ENCODE data around the gene PTP4A2.

Gene PTP4A2

DNA sequence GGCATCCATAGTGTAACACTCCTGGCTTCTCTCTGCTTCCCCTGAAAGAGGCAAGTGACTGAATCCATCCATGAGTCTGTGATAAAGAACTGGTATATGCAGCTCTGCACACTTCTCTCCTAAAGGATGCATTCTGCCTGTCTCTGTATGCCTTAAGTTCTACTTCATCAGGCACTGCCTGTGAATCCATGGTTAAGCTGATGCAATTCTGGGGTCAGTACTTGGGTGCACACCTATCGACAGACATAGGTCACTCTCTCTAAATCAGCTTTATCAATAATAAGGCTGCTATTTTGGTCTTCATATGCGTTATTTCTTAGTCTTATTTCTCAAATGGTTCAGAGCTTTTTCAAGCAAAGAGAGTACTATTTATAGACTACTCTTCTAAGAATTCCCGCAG is 32.7 kb upstream of the PTP4A2 start:
- no peaks in the 10 kb centered on the region for H3K36me3 Mint-ChIP-seq (ENCODE audit: low read depth)
- H3K27me3 Mint-ChIP-seq (ENCODE audit: low read depth) = no peaks in the 10 kb centered on the region
- no peaks in the 10 kb centered on the region for H3K4me1 Mint-ChIP-seq
- H3K27ac Mint-ChIP-seq = no peak overlapping the region
- no peak overlapping the region for H3K4me3 Mint-ChIP-seq
- H3K9me3 Mint-ChIP-seq = no peaks in the 10 kb centered on the region
- TF ChIP-seq, protein P1, sequence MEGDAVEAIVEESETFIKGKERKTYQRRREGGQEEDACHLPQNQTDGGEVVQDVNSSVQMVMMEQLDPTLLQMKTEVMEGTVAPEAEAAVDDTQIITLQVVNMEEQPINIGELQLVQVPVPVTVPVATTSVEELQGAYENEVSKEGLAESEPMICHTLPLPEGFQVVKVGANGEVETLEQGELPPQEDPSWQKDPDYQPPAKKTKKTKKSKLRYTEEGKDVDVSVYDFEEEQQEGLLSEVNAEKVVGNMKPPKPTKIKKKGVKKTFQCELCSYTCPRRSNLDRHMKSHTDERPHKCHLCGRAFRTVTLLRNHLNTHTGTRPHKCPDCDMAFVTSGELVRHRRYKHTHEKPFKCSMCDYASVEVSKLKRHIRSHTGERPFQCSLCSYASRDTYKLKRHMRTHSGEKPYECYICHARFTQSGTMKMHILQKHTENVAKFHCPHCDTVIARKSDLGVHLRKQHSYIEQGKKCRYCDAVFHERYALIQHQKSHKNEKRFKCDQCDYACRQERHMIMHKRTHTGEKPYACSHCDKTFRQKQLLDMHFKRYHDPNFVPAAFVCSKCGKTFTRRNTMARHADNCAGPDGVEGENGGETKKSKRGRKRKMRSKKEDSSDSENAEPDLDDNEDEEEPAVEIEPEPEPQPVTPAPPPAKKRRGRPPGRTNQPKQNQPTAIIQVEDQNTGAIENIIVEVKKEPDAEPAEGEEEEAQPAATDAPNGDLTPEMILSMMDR (IDR thresholded peaks at IDR 0.05; ENCODE audit: unreplicated experiment in 3 of 3) = no peak

DNA sequence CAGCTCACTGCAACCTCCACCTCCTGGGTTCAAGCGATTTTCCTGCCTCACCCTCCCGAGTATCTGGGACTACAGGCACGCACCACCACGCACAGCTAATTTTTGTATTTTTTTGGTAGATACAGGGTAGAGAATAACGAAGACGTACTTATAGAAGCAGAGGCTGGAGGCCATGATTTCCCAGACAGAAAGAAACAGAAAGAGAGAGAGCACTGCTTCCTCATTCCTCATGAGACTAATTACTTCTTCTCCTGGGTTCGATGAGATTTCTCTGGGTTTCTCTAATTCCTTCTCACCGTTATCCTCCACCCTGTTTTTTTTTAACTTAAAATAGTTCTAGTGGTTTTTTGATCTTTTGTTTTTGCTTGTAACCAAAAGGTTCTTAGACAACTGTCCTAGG is 23.4 kb upstream of the PTP4A2 start:
- H3K36me3 Mint-ChIP-seq (ENCODE audit: low read depth) = no peaks in the 10 kb centered on the region
- H3K4me1 Mint-ChIP-seq = peaks cover 18% of the 10 kb centered on the region
- no peak overlapping the region for H3K27ac Mint-ChIP-seq
- H3K4me3 Mint-ChIP-seq = no peak overlapping the region
- H3K27me3 Mint-ChIP-seq (ENCODE audit: low read depth) = peaks cover 3% of the 10 kb centered on the region
- TF ChIP-seq, protein P1 (IDR thresholded peaks at IDR 0.05; ENCODE audit: unreplicated experiment in 3 of 3) = no peak
- no peaks in the 10 kb centered on the region for H3K9me3 Mint-ChIP-seq

DNA sequence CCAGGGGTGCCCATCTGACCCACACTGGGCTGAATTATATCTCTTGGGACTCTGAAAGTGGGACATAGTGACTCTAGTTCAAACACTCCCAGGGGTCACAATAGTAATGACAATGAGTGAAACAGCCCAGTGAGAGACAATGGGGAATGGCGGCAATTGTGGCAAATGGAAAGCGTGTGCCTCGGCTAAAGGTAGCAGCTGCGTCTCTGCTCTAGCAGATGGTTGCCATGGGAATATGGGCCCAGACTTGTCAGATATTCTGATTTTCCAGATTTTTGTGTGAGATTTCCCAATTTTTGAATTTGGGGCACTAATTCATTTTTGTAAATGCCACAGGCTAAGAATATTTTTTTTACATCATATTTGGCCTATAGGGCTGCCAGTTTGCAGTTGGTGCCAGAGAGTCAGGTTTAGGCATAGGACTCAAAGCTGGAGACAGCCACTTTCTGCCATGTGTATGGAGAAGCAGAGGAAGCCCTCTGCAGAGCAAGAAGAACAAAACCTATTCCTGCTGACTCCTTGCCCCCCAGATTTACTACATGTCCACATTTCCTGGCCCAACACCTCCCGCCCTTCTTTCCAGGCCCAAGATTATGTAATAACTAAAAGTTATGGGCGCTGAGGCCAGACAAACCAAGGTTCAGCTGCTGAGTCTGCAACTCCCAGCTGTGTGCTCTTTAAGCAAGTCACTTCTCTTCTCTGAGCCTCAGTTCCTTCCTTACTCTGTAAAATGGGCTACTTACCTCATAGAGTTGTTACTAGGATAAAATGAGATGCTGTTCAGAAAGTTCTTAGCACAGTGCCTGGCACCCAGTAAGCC is 21.6 kb upstream of the PTP4A2 start:
- peaks cover 35% of the 10 kb centered on the region for H3K4me1 Mint-ChIP-seq
- peak overlapping the region in 2 of 3 experiments; percentile 12 to 77 for H3K27ac Mint-ChIP-seq
- TF ChIP-seq, protein P1 (IDR thresholded peaks at IDR 0.05; ENCODE audit: unreplicated experiment in 3 of 3) = no peak
- no peaks in the 10 kb centered on the region for H3K36me3 Mint-ChIP-seq (ENCODE audit: low read depth)
- no peak overlapping the region for H3K4me3 Mint-ChIP-seq
- peaks cover 3% of the 10 kb centered on the region for H3K27me3 Mint-ChIP-seq (ENCODE audit: low read depth)
- no peaks in the 10 kb centered on the region for H3K9me3 Mint-ChIP-seq

DNA sequence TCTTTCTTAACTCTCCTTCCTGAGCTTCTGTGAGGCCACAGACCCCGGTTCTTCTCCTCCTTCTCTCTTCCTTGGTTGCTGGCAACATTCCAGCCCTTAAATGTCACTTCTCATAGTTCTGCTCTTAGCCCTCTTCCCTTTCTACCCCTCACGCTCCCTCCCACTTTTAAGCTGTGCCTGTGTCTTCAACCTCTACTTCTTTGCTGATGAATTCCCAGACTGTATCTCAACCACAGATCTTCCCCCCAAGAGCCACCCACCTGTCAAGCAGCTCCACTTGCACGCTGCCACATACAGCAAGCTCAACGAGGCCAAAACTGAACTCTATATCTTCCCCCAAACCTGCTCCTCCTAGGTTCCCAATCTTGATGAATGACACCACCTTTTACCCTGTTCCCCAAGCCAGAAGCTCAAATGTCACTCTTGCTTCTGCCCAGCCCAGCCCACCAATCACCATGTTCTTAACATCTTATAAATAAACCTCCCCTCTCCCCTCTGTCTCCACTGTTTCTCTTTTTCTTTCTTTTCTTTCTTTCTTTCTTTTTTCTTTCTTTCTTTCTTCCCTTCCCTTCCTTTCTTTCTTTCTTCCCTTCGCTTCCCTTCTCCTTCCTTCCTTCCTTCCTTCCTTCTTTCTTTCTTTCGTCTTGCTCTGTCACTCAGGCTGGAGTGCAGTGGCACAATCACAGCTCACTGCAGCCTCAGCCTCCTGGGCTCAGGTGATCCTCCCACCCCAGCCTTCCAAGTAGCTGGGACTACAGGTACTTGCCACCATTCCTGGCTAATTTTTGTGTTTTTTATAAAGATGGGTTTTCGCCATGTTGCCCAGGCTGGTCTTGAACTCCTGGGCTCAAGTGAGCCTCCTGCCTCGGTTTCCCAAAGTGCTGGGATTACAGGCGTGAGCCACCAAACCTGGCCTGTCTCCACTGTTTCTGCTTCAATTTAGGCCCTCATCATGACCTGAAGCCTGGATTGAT is 19.8 kb upstream of the PTP4A2 start:
- H3K27ac Mint-ChIP-seq = peak overlapping the region; percentile 65 to 86 (median 66)
- peak overlapping the region in 1 of 3 experiments; percentile 5 for H3K4me3 Mint-ChIP-seq
- TF ChIP-seq, protein P1 (IDR thresholded peaks at IDR 0.05; ENCODE audit: unreplicated experiment in 3 of 3) = no peak
- H3K9me3 Mint-ChIP-seq = no peaks in the 10 kb centered on the region
- H3K4me1 Mint-ChIP-seq = peaks cover 41% of the 10 kb centered on the region
- H3K36me3 Mint-ChIP-seq (ENCODE audit: low read depth) = no peaks in the 10 kb centered on the region
- peaks cover 3% of the 10 kb centered on the region for H3K27me3 Mint-ChIP-seq (ENCODE audit: low read depth)

DNA sequence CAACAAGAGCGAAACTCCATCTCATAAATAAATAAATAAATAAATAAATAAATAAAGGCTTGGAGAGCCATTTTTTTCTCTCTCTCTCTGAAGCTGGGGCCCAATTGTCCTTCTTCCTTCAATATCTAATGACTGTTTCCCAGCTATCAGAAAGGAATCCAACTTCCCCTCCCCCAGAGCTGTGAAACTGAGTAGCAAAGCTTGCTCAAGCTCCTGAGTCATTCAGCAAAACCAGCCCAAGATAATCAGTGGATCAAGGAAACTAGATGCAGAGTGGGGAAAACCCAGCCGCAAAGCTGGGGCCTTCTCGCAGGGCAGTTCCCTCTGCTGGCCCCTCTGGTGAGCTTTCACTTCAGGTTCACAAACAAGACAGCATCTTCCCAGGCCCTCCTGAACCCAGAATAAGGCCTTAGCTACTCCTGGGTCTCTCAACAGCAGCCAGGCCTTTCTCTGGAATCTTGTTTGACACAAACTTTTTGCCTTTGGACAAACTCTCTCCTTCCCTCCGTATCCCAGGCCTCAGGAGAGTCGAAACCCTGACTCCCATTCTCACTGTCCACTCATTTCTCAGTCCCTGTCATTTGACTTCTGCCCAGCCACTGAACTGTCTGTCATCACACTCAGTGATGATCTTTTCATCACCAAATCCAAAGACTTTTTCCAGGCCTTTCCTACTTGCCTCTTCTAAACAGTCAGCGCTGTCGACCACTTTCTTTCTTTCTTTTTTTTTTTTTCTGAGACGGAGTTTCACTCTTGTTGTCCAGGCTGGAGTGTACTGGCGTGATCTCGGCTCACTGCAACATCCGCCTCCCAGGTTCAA is 18.0 kb upstream of the PTP4A2 start:
- TF ChIP-seq, protein P1 (IDR thresholded peaks at IDR 0.05; ENCODE audit: unreplicated experiment in 3 of 3) = no peak
- no peaks in the 10 kb centered on the region for H3K27me3 Mint-ChIP-seq (ENCODE audit: low read depth)
- no peaks in the 10 kb centered on the region for H3K36me3 Mint-ChIP-seq (ENCODE audit: low read depth)
- no peaks in the 10 kb centered on the region for H3K9me3 Mint-ChIP-seq
- H3K4me3 Mint-ChIP-seq = peak overlapping the region in 2 of 3 experiments; percentile 14 to 38
- H3K27ac Mint-ChIP-seq = peak overlapping the region; percentile 87 to 99 (median 97)
- peaks cover 53% of the 10 kb centered on the region for H3K4me1 Mint-ChIP-seq
